CD4-positive, alpha-beta T cell (primary cell): Measurements from ENCODE around the gene FBXO15. TPM values are rescaled to one million over a fixed set of nuclear protein-coding genes. Genes with fewer than 3 reads are reported as not detected.

Experiments
- ATAC-seq: fragments of 200-7000 bp; cut with Tn5 transposase; one replicate; pipeline ENCODE4 v1.10.0; 2022; ENCODE audit warnings: mild to moderate bottlenecking; ENCODE audit not compliant: poor library complexity
- CTCF ChIA-PET: fragments of 350-600 bp; sonication (Branson Sonifier 250); formaldehyde crosslinking; loops from one replicate; lab custom pipeline; 2021; ENCODE audit warnings: antibody characterized with exemption, inconsistent platforms; lab: Charles Lee
- POLR2A ChIA-PET: fragments of 350-600 bp; sonication (Branson Sonifier 250); formaldehyde crosslinking; loops from one replicate; lab custom pipeline; 2021; ENCODE audit warnings: antibody characterized with exemption, inconsistent platforms; lab: Charles Lee
- DNase-seq, 14 experiments: peaks; one replicate each; pipeline ENCODE4 v3.0.0-alpha.2; 2013 to 2020; ENCODE audit warnings: mixed read lengths in 2 of 14
- H3K27ac ChIP-seq, 2 donors: one replicate each; pipeline versions ENCODE4 v1.5.1 to v1.7.0; 2013; ENCODE audit warnings: low read length in 2 of 2, low read depth in 1 of 2, mild to moderate bottlenecking in 1 of 2
- H3K27me3 ChIP-seq, 2 experiments: 1 replicate in 1 of 2; 2 replicates in 1 of 2; pipeline versions ENCODE4 v1.6.1 to v1.7.0; 2013; ENCODE audit warnings: low read length in 2 of 2, control low read depth in 1 of 2, mild to moderate bottlenecking in 1 of 2, moderate library complexity in 1 of 2; ENCODE audit not compliant: insufficient read depth in 2 of 2, control insufficient read depth in 1 of 2
- H3K36me3 ChIP-seq: one replicate; pipeline ENCODE4 v1.6.1; 2013; ENCODE audit warnings: low read length, control low read depth; ENCODE audit not compliant: insufficient read depth
- H3K4me1 ChIP-seq: one replicate; pipeline ENCODE4 v1.6.1; 2013; ENCODE audit warnings: low read length, control low read depth; ENCODE audit not compliant: insufficient read depth
- H3K4me3 ChIP-seq: one replicate; pipeline ENCODE4 v1.5.1; 2013; ENCODE audit warnings: mild to moderate bottlenecking, low read length, moderate library complexity
- H3K9me3 ChIP-seq, 2 experiments: 1 replicate in 1 of 2; 2 replicates in 1 of 2; pipeline versions ENCODE4 v1.6.1 to v1.7.0; 2013; ENCODE audit warnings: low read length in 2 of 2, mild to moderate bottlenecking in 2 of 2, control low read depth in 1 of 2, moderate library complexity in 1 of 2; ENCODE audit not compliant: control insufficient read depth in 1 of 2, insufficient read depth in 1 of 2
- H3K27ac Mint-ChIP-seq: one replicate; pipeline ENCODE4 v1.8.0; 2020; ENCODE audit warnings: mixed read lengths
- H3K27me3 Mint-ChIP-seq: one replicate; pipeline ENCODE4 v1.8.0; 2021; ENCODE audit warnings: mixed read lengths
- H3K36me3 Mint-ChIP-seq: one replicate; pipeline ENCODE4 v1.8.0; 2021; ENCODE audit warnings: low read depth, mixed read lengths
- H3K4me1 Mint-ChIP-seq: one replicate; pipeline ENCODE4 v1.8.0; 2021; ENCODE audit warnings: low read depth, mixed read lengths
- H3K4me3 Mint-ChIP-seq: one replicate; pipeline ENCODE4 v1.8.0; 2020; ENCODE audit warnings: mild to moderate bottlenecking, mixed read lengths
- H3K9me3 Mint-ChIP-seq: one replicate; pipeline ENCODE4 v1.8.0; 2020; ENCODE audit warnings: mixed read lengths
- CTCF ChIP-seq: fragments of 200-600 bp; IDR thresholded peaks from one replicate; pipeline ENCODE4 v1.8.0; 2022; ENCODE audit warnings: antibody characterized with exemption, mild to moderate bottlenecking
- intact Hi-C, 2 experiments: fragments of 100-400 bp; cut with DNase I in 1 of 2; cut with micrococcal nuclease in 1 of 2; formaldehyde crosslinking; loops; one replicate each; pipeline versions ENCODE4 v1.15.1 to v1.9.0; 2023 to 2025; cut with DNase I, micrococcal nuclease
- total RNA-seq, 174 experiments: library from RNA in 2 of 174; stranded (reverse) in 2 of 174; gene quantifications; one replicate each; pipeline ENCODE4 v1.2.3 and lab custom pipeline; 2021 to 2026

Gene FBXO15
- total RNA-seq, 2 experiments from 2014 or later, result 0.58 to 1.0 TPM

DNA sequence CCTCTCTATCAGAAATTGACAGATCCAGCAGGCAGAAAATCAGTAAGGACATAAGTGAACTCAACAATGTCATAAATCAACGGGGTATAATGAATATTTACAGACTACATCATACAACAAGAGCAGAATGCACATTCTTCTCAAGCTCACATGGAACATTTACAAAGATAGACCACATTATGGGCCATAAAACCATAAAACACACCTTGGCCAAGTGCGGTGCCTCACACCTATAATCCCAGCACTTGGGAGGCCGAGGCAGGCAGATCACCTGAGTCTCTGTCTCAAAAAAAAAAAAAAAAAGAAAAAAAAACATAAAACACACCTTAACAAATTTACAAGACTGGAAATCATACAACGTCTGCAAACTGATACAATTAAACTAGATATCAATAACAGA, 36.7 kb downstream of the FBXO15 start:
- H3K36me3 ChIP-seq, result no peaks in the 10 kb centered on the region
- no peak overlapping the region for H3K4me3 Mint-ChIP-seq
- H3K9me3 Mint-ChIP-seq, result peaks cover 16% of the 10 kb centered on the region
- ChIA-PET POLR2A (no interaction called here), CTCF (interaction anchor here (2.0 kb wide), 1 partner anchor 28 kb away, joined by 6 read pairs; no protein-coding TSS in a partner anchor)
- H3K4me1 ChIP-seq, result peaks cover 3% of the 10 kb centered on the region
- ATAC-seq, result no peak
- intact Hi-C loops, result no loop called here
- peaks cover 22% of the 10 kb centered on the region for H3K36me3 Mint-ChIP-seq
- peaks cover 21% of the 10 kb centered on the region for H3K4me1 Mint-ChIP-seq
- H3K27me3 Mint-ChIP-seq, result no peaks in the 10 kb centered on the region
- H3K4me3 ChIP-seq, result no peak overlapping the region
- no peak for DNase-seq
- H3K27ac ChIP-seq, result no peak overlapping the region
- no peak for TF ChIP-seq CTCF
- no peak overlapping the region for H3K27ac Mint-ChIP-seq
- H3K9me3 ChIP-seq, result peaks cover 0 to 4% of the 10 kb centered on the region in 2 experiments
- H3K27me3 ChIP-seq, result no peaks in the 10 kb centered on the region

DNA sequence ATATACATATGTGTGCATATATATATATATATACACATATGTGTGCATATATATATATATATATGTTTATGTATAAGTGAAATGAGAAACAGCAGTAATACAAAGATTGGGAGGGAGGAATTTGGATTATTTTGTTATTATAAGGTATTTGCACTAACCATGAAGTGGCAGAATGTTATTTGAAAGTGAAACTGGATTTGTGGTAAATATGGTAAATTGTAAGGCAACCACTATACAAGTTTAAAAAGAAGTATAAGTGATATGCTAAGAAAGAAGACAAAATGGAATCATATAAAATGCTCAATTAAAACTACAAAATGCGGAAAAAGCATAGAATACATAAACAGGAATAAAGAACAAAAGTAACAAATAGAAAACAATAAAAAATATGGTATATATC, 37.5 kb downstream of the FBXO15 start:
- CTCF ChIA-PET, result no interaction called here
- ATAC-seq, result no peak
- intact Hi-C loops, result no loop called here
- H3K4me1 Mint-ChIP-seq, result peaks cover 21% of the 10 kb centered on the region
- TF ChIP-seq CTCF, result no peak
- Histone ChIP-seq H3K27ac (no peak overlapping the region), H3K27me3 (no peaks in the 10 kb centered on the region), H3K36me3 (no peaks in the 10 kb centered on the region), H3K9me3 (peaks cover 0 to 4% of the 10 kb centered on the region in 2 experiments), H3K4me1 (peaks cover 3% of the 10 kb centered on the region), H3K4me3 (no peak overlapping the region)
- no peak overlapping the region for H3K4me3 Mint-ChIP-seq
- peaks cover 16% of the 10 kb centered on the region for H3K9me3 Mint-ChIP-seq
- POLR2A ChIA-PET, result no interaction called here
- H3K27me3 Mint-ChIP-seq, result no peaks in the 10 kb centered on the region
- peaks cover 22% of the 10 kb centered on the region for H3K36me3 Mint-ChIP-seq
- no peak overlapping the region for H3K27ac Mint-ChIP-seq
- DNase-seq, result no peak

DNA sequence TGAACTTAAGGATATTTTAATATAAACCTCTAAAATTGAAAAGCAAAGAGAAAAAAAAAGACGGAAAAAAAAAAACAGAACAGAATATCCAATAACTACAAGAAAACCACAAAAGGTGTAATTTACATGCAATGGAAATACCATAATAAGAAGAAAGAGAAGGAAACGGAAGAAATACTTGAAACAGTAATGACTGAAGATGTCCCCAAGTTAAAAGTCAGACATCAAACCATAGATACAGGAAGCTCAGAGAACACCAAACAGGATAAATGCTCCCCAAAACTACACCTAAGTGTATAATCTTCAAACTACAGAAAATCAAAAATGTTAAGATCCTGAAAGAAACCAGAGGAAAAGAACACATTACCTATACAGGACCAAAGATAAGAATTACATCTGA, 39.2 kb downstream of the FBXO15 start:
- peaks cover 0 to 5% of the 10 kb centered on the region in 2 experiments for H3K9me3 ChIP-seq
- TF ChIP-seq CTCF, result no peak
- Mint-ChIP-seq H3K27me3 (no peaks in the 10 kb centered on the region), H3K9me3 (peaks cover 16% of the 10 kb centered on the region), H3K4me1 (peaks cover 16% of the 10 kb centered on the region), H3K4me3 (no peak overlapping the region), H3K27ac (no peak overlapping the region), H3K36me3 (peaks cover 30% of the 10 kb centered on the region)
- ATAC-seq, result no peak
- H3K36me3 ChIP-seq, result no peaks in the 10 kb centered on the region
- H3K4me1 ChIP-seq, result peaks cover 3% of the 10 kb centered on the region
- intact Hi-C loops, result no loop called here
- H3K27me3 ChIP-seq, result no peaks in the 10 kb centered on the region
- DNase-seq, result no peak
- H3K4me3 ChIP-seq, result no peak overlapping the region
- H3K27ac ChIP-seq, result no peak overlapping the region
- CTCF ChIA-PET, result no interaction called here
- POLR2A ChIA-PET, result no interaction called here
